CD4-positive, CD25-positive, alpha-beta regulatory T cell (primary cell): ENCODE data around the gene CD300C. TPM values are rescaled to one million over a fixed set of nuclear protein-coding genes. Genes with fewer than 3 reads are reported as not detected.

ENCODE experiments used
- ATAC-seq, 2 donors: fragments of 150-1000 bp; cut with Tn5 transposase; one replicate each; pipeline ENCODE4 v1.10.0; 2021; ENCODE audit warnings: low read depth in 2 of 2, moderate number of reproducible peaks in 2 of 2, moderate library complexity in 1 of 2
- DNase-seq, 3 donors: peaks; one replicate each; pipeline versions ENCODE4 v3.0.0 to v3.0.0-alpha.2; 2012 to 2022; ENCODE audit warnings: mixed read lengths in 1 of 3
- H3K27ac ChIP-seq: one replicate; pipeline ENCODE4 v1.7.0; 2013; ENCODE audit warnings: mild to moderate bottlenecking, low read length; ENCODE audit not compliant: insufficient read depth, poor library complexity, severe bottlenecking
- H3K27me3 ChIP-seq: one replicate; pipeline ENCODE4 v1.7.0; 2013; ENCODE audit warnings: low read length; ENCODE audit not compliant: control insufficient read depth, insufficient read depth
- H3K36me3 ChIP-seq: one replicate; pipeline ENCODE4 v1.7.0; 2013; ENCODE audit warnings: mild to moderate bottlenecking, low read length, moderate library complexity; ENCODE audit not compliant: control insufficient read depth, insufficient read depth
- H3K4me1 ChIP-seq: 2 replicates; pipeline ENCODE4 v1.7.0; 2013; ENCODE audit warnings: mild to moderate bottlenecking, low read length; ENCODE audit not compliant: insufficient read depth, control insufficient read depth, poor library complexity, severe bottlenecking
- H3K4me3 ChIP-seq: one replicate; pipeline ENCODE4 v1.7.0; 2013; ENCODE audit warnings: low read depth, mild to moderate bottlenecking, low read length, moderate library complexity
- H3K9me3 ChIP-seq, 2 experiments: 1 replicate in 1 of 2; 2 replicates in 1 of 2; pipeline ENCODE4 v1.7.0; 2013; ENCODE audit warnings: low read length in 2 of 2, mild to moderate bottlenecking in 1 of 2, moderate library complexity in 1 of 2; ENCODE audit not compliant: control insufficient read depth in 2 of 2
- H3K27ac Mint-ChIP-seq, 3 donors: one replicate each; pipeline ENCODE4 v1.8.0; 2020 to 2022; ENCODE audit warnings: mild to moderate bottlenecking in 3 of 3, mixed read lengths in 3 of 3, moderate library complexity in 2 of 3
- H3K27me3 Mint-ChIP-seq: one replicate; pipeline ENCODE4 v1.8.0; 2022; ENCODE audit warnings: mild to moderate bottlenecking, mixed read lengths
- H3K36me3 Mint-ChIP-seq: one replicate; pipeline ENCODE4 v1.8.0; 2020; ENCODE audit warnings: mixed read lengths
- H3K4me1 Mint-ChIP-seq, 4 donors: one replicate each; pipeline ENCODE4 v1.8.0; 2020 to 2022; ENCODE audit warnings: mixed read lengths in 4 of 4, mild to moderate bottlenecking in 1 of 4
- H3K4me3 Mint-ChIP-seq, 4 donors: one replicate each; pipeline ENCODE4 v1.8.0; 2020 to 2022; ENCODE audit warnings: mild to moderate bottlenecking in 4 of 4, mixed read lengths in 4 of 4, moderate library complexity in 3 of 4
- H3K9me3 Mint-ChIP-seq, 7 donors: one replicate each; pipeline ENCODE4 v1.8.0; 2020 to 2022; ENCODE audit warnings: mixed read lengths in 7 of 7, mild to moderate bottlenecking in 3 of 7, moderate library complexity in 2 of 7
- polyA plus RNA-seq, 4 donors: library from polyadenylated mRNA; unstranded; fragments of 300-500 nt; fragmentation: Illumina TruSeq; gene quantifications; one replicate each; pipeline ENCODE4 v1.2.3, GENCODE V29; 2021
- total RNA-seq: library from RNA; stranded (reverse); gene quantifications from one replicate; pipeline ENCODE4 v1.2.3, GENCODE V29; 2022

Gene CD300C
- total and polyA plus RNA-seq, 5 donors from 2014 or later: 0.15 TPM; not detected in 4

DNA sequence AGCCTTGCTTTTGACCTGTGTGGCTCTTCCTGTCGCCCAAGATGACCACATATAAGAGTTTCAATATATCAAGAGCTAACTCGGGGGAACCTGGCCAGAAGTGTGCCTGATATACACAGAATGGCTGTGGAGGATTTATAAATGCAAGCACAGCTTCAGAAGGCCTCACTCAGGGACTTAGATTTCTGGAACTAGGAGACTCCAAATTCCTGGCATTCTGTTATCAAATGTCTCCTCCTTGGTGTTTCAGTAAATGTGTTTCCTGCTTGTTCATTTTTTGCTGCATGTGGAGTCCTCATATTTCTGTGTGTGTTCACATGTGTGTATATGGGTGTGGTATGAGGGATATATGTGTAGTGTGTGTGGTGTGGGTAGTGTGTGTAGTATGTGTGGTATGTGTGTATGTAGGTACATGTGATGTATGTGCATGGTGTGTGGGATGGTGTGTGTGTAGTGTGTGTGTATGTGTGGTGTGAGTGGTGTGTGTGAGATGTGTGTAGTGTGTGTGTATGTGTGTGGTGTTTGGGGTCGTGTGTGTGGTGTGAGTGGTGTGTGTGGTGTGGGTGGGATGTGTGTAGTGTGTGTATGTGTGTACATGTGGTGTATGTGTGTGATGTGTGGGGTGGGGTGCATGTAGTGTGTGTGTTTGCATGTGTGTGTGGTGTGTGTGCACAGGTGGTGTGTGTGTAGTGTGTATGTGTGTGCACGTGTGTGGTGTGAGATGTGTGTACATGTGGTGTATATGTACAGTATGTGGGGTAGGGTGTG lies 22.4 kb upstream of the CD300C start:
- Histone ChIP-seq H3K27ac (no peak overlapping the region), H3K36me3 (no peaks in the 10 kb centered on the region), H3K9me3 (no peaks in the 10 kb centered on the region), H3K4me3 (no peak overlapping the region), H3K27me3 (peaks cover 6% of the 10 kb centered on the region), H3K4me1 (no peaks in the 10 kb centered on the region)
- peaks cover 18% of the 10 kb centered on the region for H3K27me3 Mint-ChIP-seq
- H3K36me3 Mint-ChIP-seq: no peaks in the 10 kb centered on the region
- H3K9me3 Mint-ChIP-seq: no peaks in the 10 kb centered on the region
- H3K4me1 Mint-ChIP-seq: peaks cover 0 to 8% (median 1%) of the 10 kb centered on the region in 4 donors
- no peak for DNase-seq
- H3K27ac Mint-ChIP-seq: no peak overlapping the region
- H3K4me3 Mint-ChIP-seq: no peak overlapping the region
- ATAC-seq: no peak

DNA sequence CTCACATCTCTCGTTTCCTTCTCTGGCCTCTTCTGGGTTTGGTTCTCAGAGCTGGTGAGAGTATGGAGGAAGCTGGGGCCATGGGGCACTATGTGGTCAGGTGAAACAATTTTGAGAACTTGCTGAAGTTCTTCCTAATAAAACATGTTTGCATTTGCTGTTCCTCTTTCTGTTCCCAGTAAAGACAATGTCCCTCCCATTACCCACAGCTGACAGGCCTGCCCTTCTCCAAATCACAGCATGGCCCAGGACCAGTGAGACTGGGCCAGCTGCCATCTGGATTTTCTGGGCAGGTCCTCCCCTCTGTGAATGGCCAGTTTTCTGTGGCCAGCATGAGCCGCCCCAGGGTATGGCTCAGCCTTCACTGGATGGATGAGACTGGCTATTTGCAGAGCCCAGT lies 21.5 kb upstream of the CD300C start, which contains the start of gene CD300H:
CD300H (minus strand) TSS at position 113 of the 400 bp plus-strand sequence.
- Histone ChIP-seq H3K27me3 (peaks cover 6% of the 10 kb centered on the region), H3K4me1 (no peaks in the 10 kb centered on the region), H3K27ac (no peak within 1 kb of the TSS), H3K4me3 (no peak within 1 kb of the TSS), H3K36me3 (no peaks in the 10 kb centered on the region), H3K9me3 (no peaks in the 10 kb centered on the region)
- Mint-ChIP-seq H3K27me3 (peaks cover 18% of the 10 kb centered on the region), H3K9me3 (no peaks in the 10 kb centered on the region), H3K36me3 (no peaks in the 10 kb centered on the region), H3K4me3 (no peak within 1 kb of the TSS), H3K4me1 (peaks cover 0 to 4% (median 1%) of the 10 kb centered on the region in 4 donors), H3K27ac (no peak within 1 kb of the TSS)
- ATAC-seq: no peak
- no peak for DNase-seq

DNA sequence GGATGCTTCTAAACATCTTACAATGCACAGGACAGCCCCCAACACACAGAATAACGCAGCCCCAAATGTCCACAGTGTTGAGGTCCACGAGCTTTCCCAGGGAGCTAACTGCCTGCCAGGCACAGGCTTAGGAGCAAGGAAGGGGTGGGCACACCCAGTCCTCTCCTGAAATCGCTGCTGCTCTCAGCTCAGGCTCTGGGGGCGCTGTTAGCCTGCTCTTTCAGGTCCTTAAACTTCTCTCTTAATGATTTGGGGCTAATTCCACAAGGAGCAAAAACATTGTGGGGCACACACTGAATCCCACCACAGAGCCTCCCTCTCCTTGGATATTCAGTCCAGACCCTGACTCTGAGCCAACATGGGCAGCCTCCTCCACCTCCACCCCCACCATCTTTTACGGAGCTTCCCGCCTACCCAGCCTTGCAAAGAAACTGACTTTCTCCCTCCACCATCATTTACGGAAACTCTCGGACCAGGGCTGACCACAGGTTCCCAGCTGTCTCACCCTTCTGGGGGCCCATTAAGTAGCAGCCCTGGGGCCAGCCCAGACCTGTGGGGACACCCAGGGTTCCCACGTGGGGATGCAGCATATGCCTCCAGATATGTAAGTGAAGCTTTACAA lies 20.3 kb upstream of the CD300C start:
- Histone ChIP-seq H3K4me1 (no peaks in the 10 kb centered on the region), H3K27ac (no peak overlapping the region), H3K4me3 (no peak overlapping the region), H3K9me3 (no peaks in the 10 kb centered on the region), H3K27me3 (peaks cover 6% of the 10 kb centered on the region), H3K36me3 (no peaks in the 10 kb centered on the region)
- H3K27me3 Mint-ChIP-seq: peaks cover 21% of the 10 kb centered on the region
- DNase-seq (peak in 2 of 3 donors; percentile 6 to 50), ATAC-seq (no peak)
- no peak overlapping the region for H3K27ac Mint-ChIP-seq
- peaks cover 0 to 2% (median 1%) of the 10 kb centered on the region in 4 donors for H3K4me1 Mint-ChIP-seq
- peaks cover 0 to 2% (median 0%) of the 10 kb centered on the region in 7 donors for H3K9me3 Mint-ChIP-seq
- H3K36me3 Mint-ChIP-seq: no peaks in the 10 kb centered on the region
- no peak overlapping the region for H3K4me3 Mint-ChIP-seq

DNA sequence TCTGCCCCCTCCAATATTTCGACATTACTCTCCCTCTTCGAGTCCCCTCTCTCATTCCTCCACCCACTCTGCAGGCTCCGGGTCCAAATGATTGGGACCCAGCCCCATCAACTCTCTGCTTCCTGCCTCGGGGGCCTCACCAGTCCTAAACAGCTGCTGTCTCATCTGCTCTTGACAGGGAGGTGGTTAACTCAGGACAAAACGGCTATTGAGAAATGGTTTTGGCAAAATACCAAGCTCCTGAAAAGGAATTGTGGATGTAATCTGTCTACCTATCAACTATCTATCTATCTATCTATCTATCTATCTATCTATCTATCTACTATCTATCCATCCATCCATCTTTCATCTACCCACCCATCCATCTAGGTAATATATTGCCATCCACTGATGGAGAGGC lies 19.2 kb upstream of the CD300C start:
- no peak for ATAC-seq
- DNase-seq: no peak
- peak overlapping the region in 2 of 3 donors; percentile 17 to 44 for H3K27ac Mint-ChIP-seq
- no peak overlapping the region for H3K4me3 Mint-ChIP-seq
- no peaks in the 10 kb centered on the region for H3K36me3 ChIP-seq
- H3K4me1 ChIP-seq: no peaks in the 10 kb centered on the region
- H3K36me3 Mint-ChIP-seq: no peaks in the 10 kb centered on the region
- no peak overlapping the region for H3K27ac ChIP-seq
- no peak overlapping the region for H3K4me3 ChIP-seq
- no peaks in the 10 kb centered on the region for H3K9me3 ChIP-seq
- peaks cover 6% of the 10 kb centered on the region for H3K27me3 ChIP-seq
- peaks cover 19% of the 10 kb centered on the region for H3K27me3 Mint-ChIP-seq
- H3K4me1 Mint-ChIP-seq: peaks cover 0 to 2% (median 1%) of the 10 kb centered on the region in 4 donors
- H3K9me3 Mint-ChIP-seq: peaks cover 0 to 2% (median 0%) of the 10 kb centered on the region in 7 donors

DNA sequence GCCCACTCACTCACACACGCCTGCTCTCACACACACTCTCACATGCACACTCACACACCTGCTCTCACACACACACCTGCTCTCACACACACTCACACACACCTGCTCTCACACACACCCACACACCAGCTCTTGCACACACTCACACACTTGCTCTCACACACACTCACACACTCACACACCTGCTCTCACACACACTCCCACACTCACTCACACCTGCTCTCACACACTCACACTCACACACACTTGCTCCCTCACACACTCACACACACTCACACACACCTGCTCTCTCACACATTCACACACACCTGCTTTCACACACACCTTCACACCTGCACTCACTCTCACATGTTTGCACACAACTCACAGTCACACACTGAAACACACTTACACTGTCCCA lies 17.4 kb upstream of the CD300C start:
- Mint-ChIP-seq H3K27me3 (peaks cover 25% of the 10 kb centered on the region), H3K36me3 (no peaks in the 10 kb centered on the region), H3K9me3 (peaks cover 0 to 2% (median 0%) of the 10 kb centered on the region in 7 donors), H3K4me1 (peaks cover 0 to 5% (median 0%) of the 10 kb centered on the region in 4 donors), H3K4me3 (no peak overlapping the region), H3K27ac (no peak overlapping the region)
- Histone ChIP-seq H3K27ac (no peak overlapping the region), H3K4me3 (no peak overlapping the region), H3K36me3 (no peaks in the 10 kb centered on the region), H3K9me3 (no peaks in the 10 kb centered on the region), H3K27me3 (peaks cover 2% of the 10 kb centered on the region), H3K4me1 (no peaks in the 10 kb centered on the region)
- ATAC-seq: no peak
- DNase-seq: no peak

DNA sequence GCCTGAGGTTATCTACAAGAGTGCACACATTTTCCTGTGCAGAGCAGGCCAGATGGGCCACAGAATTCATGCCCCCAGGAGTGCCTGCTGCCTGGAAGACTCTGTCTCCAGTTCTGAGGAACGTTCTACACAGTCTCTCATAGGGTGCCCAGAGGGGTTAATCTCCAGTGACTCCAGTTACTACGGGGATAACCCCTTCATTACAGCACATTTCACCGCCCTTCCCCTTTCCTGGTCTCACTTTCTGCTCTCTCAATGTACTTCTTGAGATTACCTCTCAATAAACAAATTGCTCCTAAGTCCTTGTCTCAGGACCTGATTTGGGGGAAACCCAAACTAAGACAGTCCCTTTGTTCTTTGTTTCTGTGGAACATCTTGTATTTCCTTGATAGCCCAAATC lies 15.7 kb upstream of the CD300C start:
- Mint-ChIP-seq H3K4me3 (no peak overlapping the region), H3K4me1 (peaks cover 0 to 3% (median 0%) of the 10 kb centered on the region in 4 donors), H3K36me3 (no peaks in the 10 kb centered on the region), H3K9me3 (peaks cover 0 to 2% (median 0%) of the 10 kb centered on the region in 7 donors), H3K27me3 (peaks cover 20% of the 10 kb centered on the region), H3K27ac (peak overlapping the region in 1 of 3 donors; percentile 22)
- ATAC-seq: no peak
- Histone ChIP-seq H3K27me3 (no peaks in the 10 kb centered on the region), H3K9me3 (no peaks in the 10 kb centered on the region), H3K36me3 (no peaks in the 10 kb centered on the region), H3K27ac (no peak overlapping the region), H3K4me1 (no peaks in the 10 kb centered on the region), H3K4me3 (no peak overlapping the region)
- DNase-seq: no peak

DNA sequence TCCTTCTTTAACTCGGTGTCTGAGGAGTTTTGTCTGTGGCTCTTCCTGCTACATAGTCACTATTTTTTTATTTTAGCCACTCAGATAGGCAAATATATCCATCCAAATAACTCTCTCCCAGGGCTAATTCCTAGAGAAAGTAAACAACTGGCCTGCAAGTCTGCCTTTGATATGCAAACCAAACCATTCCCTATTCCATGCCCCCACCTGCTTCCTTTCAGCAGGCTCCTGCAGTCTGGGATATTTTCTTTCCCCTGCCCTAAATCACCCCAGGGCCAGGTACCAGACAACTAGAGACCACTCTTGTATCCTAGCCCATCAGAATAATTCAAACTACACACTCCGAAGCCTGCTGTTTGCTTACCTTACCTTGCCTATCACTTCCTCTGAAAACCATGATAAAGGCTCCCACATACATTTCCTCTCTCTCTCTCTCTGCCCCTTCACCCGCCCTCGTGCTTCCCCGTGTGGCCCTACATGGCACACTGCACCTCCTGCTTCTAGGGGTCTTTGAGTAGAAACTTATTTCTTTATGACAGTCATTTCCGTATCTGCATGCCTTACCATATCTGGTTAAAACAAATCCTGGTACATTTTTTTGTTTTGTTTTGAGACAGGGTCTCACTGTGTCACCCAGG lies 13.1 kb upstream of the CD300C start:
- no peak for ATAC-seq
- no peak overlapping the region for H3K27ac Mint-ChIP-seq
- H3K27ac ChIP-seq: no peak overlapping the region

More for the DNA sequence above, 13.1 kb upstream of the CD300C start:
- DNase-seq: no peak
- Histone ChIP-seq H3K27me3 (no peaks in the 10 kb centered on the region), H3K4me1 (no peaks in the 10 kb centered on the region), H3K4me3 (no peak overlapping the region), H3K36me3 (no peaks in the 10 kb centered on the region), H3K9me3 (no peaks in the 10 kb centered on the region)
- Mint-ChIP-seq H3K9me3 (peaks cover 0 to 3% (median 0%) of the 10 kb centered on the region in 7 donors), H3K4me3 (no peak overlapping the region), H3K4me1 (peaks cover 0 to 6% (median 0%) of the 10 kb centered on the region in 4 donors), H3K36me3 (no peaks in the 10 kb centered on the region), H3K27me3 (peaks cover 20% of the 10 kb centered on the region)
